ENCODE measurements around the gene ZNF860. TPM values are rescaled to one million over a fixed set of nuclear protein-coding genes. Genes with fewer than 3 reads are reported as not detected.
A peak's percentile ranks its signal among the peaks of the same experiment; 100 is the strongest.

ZNF860 gene
- total and polyA plus RNA-seq, 2 of the 4 experiments (the other 2 are of a cell fraction): 0.18 to 0.26 TPM

- no peak overlapping the region for H3K4me3 ChIP-seq (ENCODE audit: insufficient read depth, low read depth, low read length)
- no peaks in the 10 kb centered on the region for H3K36me3 ChIP-seq (ENCODE audit: control insufficient read depth, insufficient read depth, low read length)
- no peak overlapping the region for H2AK9ac ChIP-seq (replicated peaks; ENCODE audit: low read depth, low read length, poor library complexity)
- H3K4ac ChIP-seq (ENCODE audit: low read depth, low read length): no peak overlapping the region
- no peak overlapping the region for H3K27ac ChIP-seq (ENCODE audit: insufficient read depth, low read length)
- H3K9ac ChIP-seq (ENCODE audit: low read depth, low read length): no peak overlapping the region
- ATAC-seq (ENCODE audit: low read depth) (no peak), DNase-seq (peak; percentile 61)
- in situ Hi-C loops (cut with MboI; ENCODE audit: low sequenced_read_pairs): no loop called here
- no peaks in the 10 kb centered on the region for H3K4me1 ChIP-seq (ENCODE audit: control insufficient read depth, insufficient read depth, low read length)
- no peak overlapping the region for H2BK5ac ChIP-seq (ENCODE audit: low read depth, low read length, poor library complexity, severe bottlenecking)
- ChIA-PET POLR2A (ENCODE audit: unreplicated experiment) (no interaction called here), CTCF (no interaction called here)
- H2AK5ac ChIP-seq (ENCODE audit: low read depth, low read length): no peak overlapping the region
- no peak overlapping the region for H4K91ac ChIP-seq (ENCODE audit: insufficient read depth, low read depth, low read length)
- H3K23ac ChIP-seq (ENCODE audit: low read depth, low read length): no peak overlapping the region
- H2BK120ac ChIP-seq (ENCODE audit: low read depth, low read length): no peak overlapping the region
- H3K27me3 ChIP-seq (ENCODE audit: control insufficient read depth, insufficient read depth, low read length): no peaks in the 10 kb centered on the region
- H3K9me3 ChIP-seq (ENCODE audit: control insufficient read depth, insufficient read depth, low read length): no peaks in the 10 kb centered on the region
- H3K9me1 ChIP-seq (ENCODE audit: insufficient read depth, low read length): peaks cover 2% of the 10 kb centered on the region
- peaks cover 3 to 8% of the 10 kb centered on the region in 2 experiments; a peak in 1 of 4 replicates for H3K79me1 ChIP-seq (ENCODE audit: low read depth in 1 of 2, low read length in 2 of 2)
- no peak overlapping the region for H3K56ac ChIP-seq (ENCODE audit: extremely low read depth, insufficient read depth, low read length)
- TF ChIP-seq CHD1 (IDR thresholded peaks at IDR 0.05; ENCODE audit: low read depth, low read length): no peak
- TF ChIP-seq NFE2L2 (IDR thresholded peaks at IDR 0.05; ENCODE audit: low read depth, low read length): no peak
- no peak for TF ChIP-seq MAZ (IDR thresholded peaks at IDR 0.05; ENCODE audit: borderline replicate concordance, low read depth, low read length)
- no peak for TF ChIP-seq ELK1 (IDR thresholded peaks at IDR 0.05; ENCODE audit: borderline replicate concordance, low read depth, low read length)
- no peak overlapping the region for H3K4me2 ChIP-seq (ENCODE audit: low read depth, low read length)
- no peak overlapping the region for H4K8ac ChIP-seq (ENCODE audit: low read depth in 2 of 2, low read length in 2 of 2)
- no peak overlapping the region for H3K18ac ChIP-seq (ENCODE audit: low read depth, low read length)
- H2BK20ac ChIP-seq (ENCODE audit: low read depth, low read length): no peak overlapping the region
- H2BK15ac ChIP-seq (ENCODE audit: low read depth, low read length): no peak overlapping the region
- no peaks in the 10 kb centered on the region for H4K20me1 ChIP-seq (ENCODE audit: insufficient read depth, low read length)
- no peak overlapping the region for H3K14ac ChIP-seq (replicated peaks; ENCODE audit: low read depth, low read length)
- no peak overlapping the region for H2AFZ ChIP-seq (replicated peaks; ENCODE audit: low read length, poor library complexity)
- BruUV-seq (replicated peaks): no TSS peak
- no peak overlapping the region for H4K5ac ChIP-seq (ENCODE audit: low read depth, low read length)
- WGBS, 2 experiments (ENCODE audit: extremely low coverage in 2 of 2, insufficient read length in 1 of 2): no CpG with 5 or more reads among the region's 1 CpG
- dilution Hi-C loops (cut with HindIII; ENCODE audit: low sequenced_read_pairs, unreplicated experiment): no loop called here
- intact Hi-C loops (cut with micrococcal nuclease): no loop called here
Measured at GRCh38 chr3:31936420-31937060, 45.0 kb upstream of the ZNF860 start.

All from IMR-90 (cell line).